HG03196 (cell line): ENCODE measurements around the gene GPC6.
A peak's percentile ranks its signal among the peaks of the same experiment; 100 is the strongest.

Experiments
- ATAC-seq: cut with Tn5 transposase; IDR thresholded peaks from one replicate; pipeline ENCODE4 v1.9.1; 2021; ENCODE audit not compliant: unreplicated experiment

The GPC6 gene

GRCh38 chr13:94305934-94306333 lies 1079.3 kb downstream of the GPC6 start:
- no peak for ATAC-seq

- ATAC-seq = no peak
Measured at GRCh38 chr13:94308832-94309231, 1082.2 kb downstream of the GPC6 start.

- no peak for ATAC-seq
Measured at GRCh38 chr13:94309576-94309975, 1083.0 kb downstream of the GPC6 start.

GRCh38 chr13:94309997-94310855 lies 1083.6 kb downstream of the GPC6 start:
- no peak for ATAC-seq

- ATAC-seq = no peak
Measured at GRCh38 chr13:94311893-94312292, 1085.3 kb downstream of the GPC6 start.

GRCh38 chr13:94312511-94313216 lies 1086.1 kb downstream of the GPC6 start:
- ATAC-seq = peak; percentile 70

GRCh38 chr13:94313321-94313910 lies 1086.8 kb downstream of the GPC6 start:
- no peak for ATAC-seq

GRCh38 chr13:94313926-94314325 lies 1087.3 kb downstream of the GPC6 start:
- ATAC-seq = no peak

- no peak for ATAC-seq
Measured at GRCh38 chr13:94315188-94315587, 1088.6 kb downstream of the GPC6 start.

- ATAC-seq = no peak
Measured at GRCh38 chr13:94317063-94317491, 1090.5 kb downstream of the GPC6 start.

GRCh38 chr13:94318418-94318817 lies 1091.8 kb downstream of the GPC6 start:
- ATAC-seq = no peak

- no peak for ATAC-seq
Measured at GRCh38 chr13:94319501-94319900, 1092.9 kb downstream of the GPC6 start.

- ATAC-seq = no peak
Measured at GRCh38 chr13:94322925-94323763, 1096.5 kb downstream of the GPC6 start.

- no peak for ATAC-seq
Measured at GRCh38 chr13:94323764-94324758, 1097.5 kb downstream of the GPC6 start.

- ATAC-seq = no peak
Measured at GRCh38 chr13:94324767-94325540, 1098.3 kb downstream of the GPC6 start.

- no peak for ATAC-seq
Measured at GRCh38 chr13:94325650-94326049, 1099.0 kb downstream of the GPC6 start.

GRCh38 chr13:94327318-94327717 lies 1100.7 kb downstream of the GPC6 start:
- peak; percentile 91 for ATAC-seq

- no peak for ATAC-seq
Measured at GRCh38 chr13:94328381-94329041, 1101.9 kb downstream of the GPC6 start.
